Prostate gland (tissue), 2 donors: Measurements from ENCODE around the gene LBHD2.

Experiments
- CTCF ChIP-seq, 4 experiments: fragments of 200-600 bp in 2 of 4; fragments of 450-650 bp in 2 of 4; sonication (generic) in 2 of 4; IDR thresholded peaks; 1 replicate in 3 of 4; 2 replicates in 1 of 4; pipeline ENCODE4 v1.5.1; 2016 to 2019; ENCODE audit warnings: antibody characterized with exemption in 4 of 4, mild to moderate bottlenecking in 2 of 4, moderate library complexity in 2 of 4
- POLR2A ChIP-seq: fragments of 450-650 bp; IDR thresholded peaks from one replicate; pipeline ENCODE4 v1.6.1; 2016; ENCODE audit warnings: antibody characterized with exemption, mild to moderate bottlenecking

- TF ChIP-seq POLR2A = no peak
- no peak for TF ChIP-seq CTCF (IDR thresholded peaks at IDR 0.05)
These were observed 9.9 kb downstream of the LBHD2 start for GRCh38 chr14:103093856-103094405.
